ENCODE data around the gene TBC1D9.
A peak's percentile ranks its signal among the peaks of the same experiment; 100 is the strongest.

Gene TBC1D9

GRCh38 chr4:140595065-140595464 lies 161.1 kb downstream of the TBC1D9 start:
- DNase-seq (ENCODE audit: low read depth), result peak; percentile 5
- peak; percentile 44 for TF ChIP-seq CTCF (conservative IDR thresholded peaks at IDR 0.05; ENCODE audit: control insufficient read depth, insufficient read depth, low read depth, low read length)
- H3K4me3 ChIP-seq (ENCODE audit: control insufficient read depth, low read depth, low read length), result no peak overlapping the region

- H3K4me3 ChIP-seq (ENCODE audit: control insufficient read depth, low read depth, low read length), result no peak overlapping the region
- DNase-seq (ENCODE audit: low read depth), result no peak
- no peak for TF ChIP-seq CTCF (conservative IDR thresholded peaks at IDR 0.05; ENCODE audit: control insufficient read depth, insufficient read depth, low read depth, low read length)
These were observed 171.7 kb downstream of the TBC1D9 start for GRCh38 chr4:140584439-140584838.

- H3K4me3 ChIP-seq (ENCODE audit: control insufficient read depth, low read depth, low read length), result no peak overlapping the region
- no peak for TF ChIP-seq CTCF (conservative IDR thresholded peaks at IDR 0.05; ENCODE audit: control insufficient read depth, insufficient read depth, low read depth, low read length)
- DNase-seq (ENCODE audit: low read depth), result peak; percentile 6
These were observed 175.1 kb downstream of the TBC1D9 start for GRCh38 chr4:140581078-140581477.

GRCh38 chr4:140579278-140579677 lies 176.9 kb downstream of the TBC1D9 start:
- TF ChIP-seq CTCF (conservative IDR thresholded peaks at IDR 0.05; ENCODE audit: control insufficient read depth, insufficient read depth, low read depth, low read length), result no peak
- no peak for DNase-seq (ENCODE audit: low read depth)
- no peak overlapping the region for H3K4me3 ChIP-seq (ENCODE audit: control insufficient read depth, low read depth, low read length)

GRCh38 chr4:140575489-140575888 lies 180.7 kb downstream of the TBC1D9 start:
- H3K4me3 ChIP-seq (ENCODE audit: control insufficient read depth, low read depth, low read length), result no peak overlapping the region
- DNase-seq (ENCODE audit: low read depth), result no peak
- TF ChIP-seq CTCF (conservative IDR thresholded peaks at IDR 0.05; ENCODE audit: control insufficient read depth, insufficient read depth, low read depth, low read length), result no peak

GRCh38 chr4:140571620-140572019 lies 184.6 kb downstream of the TBC1D9 start:
- no peak for DNase-seq (ENCODE audit: low read depth)
- no peak for TF ChIP-seq CTCF (conservative IDR thresholded peaks at IDR 0.05; ENCODE audit: control insufficient read depth, insufficient read depth, low read depth, low read length)
- H3K4me3 ChIP-seq (ENCODE audit: control insufficient read depth, low read depth, low read length), result no peak overlapping the region
